Renal cortex interstitium (tissue), 15 donors: ENCODE results near the gene GDPD2. TPM values are rescaled to one million over a fixed set of nuclear protein-coding genes. Genes with fewer than 3 reads are reported as not detected.
A peak's percentile ranks its signal among the peaks of the same experiment; 100 is the strongest.
"Not testable (repeated sequence)": the region's sequence is repeated elsewhere in the genome, so short reads cannot be mapped to it uniquely, and the experiment has no call there.

ENCODE experiments used
- DNase-seq, 11 donors: peaks; one replicate each; pipeline ENCODE4 v3.0.0-alpha.2; 2013; ENCODE audit warnings: low read depth in 9 of 11, low spot score in 4 of 11; ENCODE audit errors: extremely low read depth in 1 of 11
- long read RNA-seq, 16 experiments: transcript quantifications; one replicate each; lab custom pipeline, GENCODE V29; 2026
- polyA plus RNA-seq, 3 donors: library from polyadenylated mRNA; unstranded; fragments of 120-200 nt; gene quantifications; one replicate each; pipeline ENCODE4 v1.2.1, GENCODE V29; 2013; ENCODE audit not compliant: insufficient read length in 3 of 3

The GDPD2 gene
- polyA plus RNA-seq: 1 to 10 TPM in 2 of 3 donors, under 1 TPM in 1; 0.99 to 1.8 (median 1.8) TPM
- long read RNA-seq, donor 1: 0 reads
- long read RNA-seq, donor 2: 0 reads
- long read RNA-seq, donor 3, partial matches to known transcripts: 0 of 1 reads
- long read RNA-seq, donor 3, other reads (novel, unspliced or antisense): 0 of 1 reads
- long read RNA-seq, donor 4: 0 reads
- long read RNA-seq, donor 5: 0 reads
- long read RNA-seq, donor 6: 0 reads
- long read RNA-seq, donor 7: 0 reads
- long read RNA-seq, donor 8: 0 reads
- long read RNA-seq, donor 9: 0 reads
- long read RNA-seq, donor 10: 0 reads
- long read RNA-seq, donor 11: 0 reads
- long read RNA-seq, donor 12: 0 reads
- long read RNA-seq, donor 13: 0 reads
- long read RNA-seq, donor 14: 0 reads
- long read RNA-seq, donor 15: 0 reads
- long read RNA-seq, donor 16: 0 reads

GRCh38 chrX:70422851-70423341 lies at the start of gene GDPD2:
Gene GDPD2, plus strand, starts transcription at chrX:70423314. Its CDS starts 1,671 bp downstream, at chrX:70424985.
- DNase-seq: peak in 8 of 11 donors; percentile 15 to 58 (median 36)

- no peak for DNase-seq
Observed at GRCh38 chrX:70386235-70386634, 36.9 kb upstream of the GDPD2 start.

- no peak for DNase-seq
Observed at GRCh38 chrX:70398899-70399298, 24.2 kb upstream of the GDPD2 start.

- not testable (repeated sequence) for DNase-seq
Observed at GRCh38 chrX:70400181-70400580, 22.9 kb upstream of the GDPD2 start.

- no peak for DNase-seq
Observed at GRCh38 chrX:70402721-70403120, 20.4 kb upstream of the GDPD2 start.

- DNase-seq: no peak
Observed at GRCh38 chrX:70405003-70405402, 18.1 kb upstream of the GDPD2 start.

- DNase-seq: no peak
Observed at GRCh38 chrX:70410921-70411320, 12.2 kb upstream of the GDPD2 start.

- DNase-seq: no peak
Observed at GRCh38 chrX:70411475-70411874, 11.6 kb upstream of the GDPD2 start.

GRCh38 chrX:70421618-70422017 lies 1.5 kb upstream of the GDPD2 start:
- DNase-seq: no peak

- no peak for DNase-seq
Observed at GRCh38 chrX:70423936-70424675, 992 bp downstream of the GDPD2 start.

GRCh38 chrX:70424801-70425200 lies 1.7 kb downstream of the GDPD2 start:
- no peak for DNase-seq

- no peak for DNase-seq
Observed at GRCh38 chrX:70426286-70427278, 3.5 kb downstream of the GDPD2 start.

- DNase-seq: no peak
Observed at GRCh38 chrX:70427365-70427764, 4.3 kb downstream of the GDPD2 start.

GRCh38 chrX:70429759-70430158 lies 6.6 kb downstream of the GDPD2 start:
- DNase-seq: no peak

- no peak for DNase-seq
Observed at GRCh38 chrX:70432936-70433847, 10.1 kb downstream of the GDPD2 start.

GRCh38 chrX:70433848-70434351 lies 10.8 kb downstream of the GDPD2 start:
- DNase-seq: peak in 5 of 11 donors; percentile 39 to 56 (median 52)

GRCh38 chrX:70434352-70434866 lies 11.3 kb downstream of the GDPD2 start:
- DNase-seq: peak in 7 of 11 donors; percentile 63 to 81 (median 69)
